HepG2 (cell line): ENCODE data around the gene ADAMTS8. TPM values are rescaled to one million over a fixed set of nuclear protein-coding genes. Genes with fewer than 3 reads are reported as not detected.

Experiments
- ATAC-seq: fragments of 200-7000 bp; cut with Tn5 transposase; 3 replicates; pipeline ENCODE4 v1.9.1; 2020; ENCODE audit warnings: mild to moderate bottlenecking, moderate library complexity
- BruUV-seq: library from RNA; stranded (reverse); fragments of 400-500 nt; replicated peaks from 2 replicates; lab custom pipeline; 2021; lab: Mats Ljungman, UMichigan
- CTCF ChIA-PET: fragments of 300-600 bp; formaldehyde crosslinking; extraction: SDS; loops from one replicate; lab custom pipeline; 2021; ENCODE audit warnings: low total read pairs, inconsistent platforms, low intra/inter-chr PET ratio; lab: Yijun Ruan, JAX
- POLR2A ChIA-PET: fragments of 350-600 bp; sonication (Branson Sonifier 250); formaldehyde crosslinking; loops from one replicate; lab custom pipeline; 2020; ENCODE audit warnings: antibody characterized with exemption, inconsistent platforms; lab: Yijun Ruan, JAX
- DNase-seq: peaks from one replicate; pipeline ENCODE4 v3.0.0-alpha.2; 2015; ENCODE audit warnings: low spot score
- FAIRE-seq: peaks from 3 replicates; lab custom pipeline; 2011; peaks lifted over from hg19 to GRCh38; lab: Jason Lieb, UNC
- H2AFZ ChIP-seq: one replicate; pipeline ENCODE4 v1.6.1; 2011; ENCODE audit warnings: low read length, inconsistent platforms
- H3K27ac ChIP-seq: fragments of 300-600 bp; 3 replicates; pipeline ENCODE4 v1.8.0; 2011; ENCODE audit warnings: mixed run types, mild to moderate bottlenecking, mixed read lengths, low read length, inconsistent platforms; ENCODE audit not compliant: insufficient read depth; ENCODE audit errors: extremely low read length
- H3K27me3 ChIP-seq, 2 experiments: fragments of 200-600 bp in 1 of 2; 2 replicates in 1 of 2; 3 replicates in 1 of 2; pipeline versions ENCODE4 v1.6.0 to v1.8.0; 2011; ENCODE audit warnings: low read length in 2 of 2, mild to moderate bottlenecking in 2 of 2, moderate library complexity in 2 of 2, inconsistent platforms in 1 of 2; ENCODE audit not compliant: insufficient read depth in 2 of 2, control insufficient read depth in 1 of 2
- H3K36me3 ChIP-seq, 2 experiments: fragments of 200-600 bp in 1 of 2; replicated peaks in 1 of 2; 2 replicates in 1 of 2; 3 replicates in 1 of 2; pipeline versions ENCODE4 v1.5.1 to v1.8.0; 2011; ENCODE audit warnings: low read length in 2 of 2, inconsistent platforms in 1 of 2; ENCODE audit not compliant: insufficient read depth in 2 of 2, control insufficient read depth in 1 of 2
- H3K4me1 ChIP-seq: 2 replicates; pipeline ENCODE4 v1.5.1; 2012; ENCODE audit warnings: low read length, inconsistent platforms; ENCODE audit not compliant: insufficient read depth
- H3K4me2 ChIP-seq: 2 replicates; pipeline ENCODE4 v1.6.0; 2011; ENCODE audit warnings: low read depth, low read length, inconsistent platforms
- H3K4me3 ChIP-seq, 3 experiments: fragments of 200-600 bp in 1 of 3; sonication (generic), shearing (Covaris generic) in 1 of 3; replicated peaks in 1 of 3; 2 replicates each; pipeline ENCODE4 v1.5.1; 2011 to 2016; ENCODE audit warnings: low read length in 3 of 3, inconsistent platforms in 2 of 3, low read depth in 2 of 3, mild to moderate bottlenecking in 2 of 3, control low read depth in 1 of 3, mixed read lengths in 1 of 3; ENCODE audit not compliant: insufficient read depth in 1 of 3
- H3K79me2 ChIP-seq: one replicate; pipeline ENCODE4 v1.6.1; 2011; ENCODE audit warnings: low read length, inconsistent platforms; ENCODE audit not compliant: insufficient read depth
- H3K9ac ChIP-seq: 2 replicates; pipeline ENCODE4 v1.6.0; 2011; ENCODE audit warnings: mild to moderate bottlenecking, low read depth, low read length, inconsistent platforms; ENCODE audit not compliant: insufficient read depth
- H3K9me3 ChIP-seq: 2 replicates; pipeline ENCODE4 v1.5.1; 2012; ENCODE audit warnings: mild to moderate bottlenecking, low read length
- H4K20me1 ChIP-seq: 2 replicates; pipeline ENCODE4 v1.6.0; 2011; ENCODE audit warnings: inconsistent platforms, mild to moderate bottlenecking, low read length, moderate library complexity; ENCODE audit not compliant: insufficient read depth
- BCL3 ChIP-seq: sonication (generic); formaldehyde crosslinking; IDR thresholded peaks from 2 replicates; pipeline ENCODE4 v1.5.1; 2020; ENCODE audit warnings: mild to moderate bottlenecking, missing genetic modification reagents, moderate library complexity
- GLI4 ChIP-seq: sonication (generic); formaldehyde crosslinking; IDR thresholded peaks from 2 replicates; pipeline ENCODE4 v1.5.1; 2020; ENCODE audit warnings: missing genetic modification reagents, mild to moderate bottlenecking, moderate library complexity, borderline replicate concordance
- KLF6 ChIP-seq: IDR thresholded peaks from 2 replicates; pipeline ENCODE4 v1.8.0; 2016; ENCODE audit warnings: missing biosample characterization, missing genetic modification reagents
- KLF9 ChIP-seq: IDR thresholded peaks from 2 replicates; pipeline ENCODE4 v1.6.1; 2016; ENCODE audit warnings: low read depth
- RCOR2 ChIP-seq: IDR thresholded peaks from 2 replicates; pipeline ENCODE4 v1.6.1; 2016; ENCODE audit warnings: missing biosample characterization, missing genetic modification reagents
- ZBTB1 ChIP-seq: sonication (generic); formaldehyde crosslinking; IDR thresholded peaks from 2 replicates; pipeline ENCODE4 v1.4.0; 2020; ENCODE audit warnings: missing genetic modification reagents, borderline replicate concordance
- ZFX ChIP-seq: sonication (generic); formaldehyde crosslinking; IDR thresholded peaks from 2 replicates; pipeline ENCODE4 v1.4.0; 2020; ENCODE audit warnings: mild to moderate bottlenecking, low read depth, missing genetic modification reagents, moderate library complexity
- ZNF160 ChIP-seq: sonication (generic); formaldehyde crosslinking; IDR thresholded peaks from 2 replicates; pipeline ENCODE4 v1.8.0; 2022; ENCODE audit warnings: mild to moderate bottlenecking, inconsistent platforms, missing genetic modification reagents
- ZNF879 ChIP-seq: sonication (generic); formaldehyde crosslinking; IDR thresholded peaks from 2 replicates; pipeline ENCODE4 v1.8.1; 2023; ENCODE audit warnings: missing genetic modification reagents
- WGBS: methylation state at CpG from one replicate; pipeline ENCODE4 v1.1.6; 2017; ENCODE audit warnings: low lambda C conversion rate; 5-methylcytosine and 5-hydroxymethylcytosine counted together
- in situ Hi-C: cut with HindIII; loops from 2 replicates; pipeline ENCODE4 v1.10.0; 2017; ENCODE audit warnings: low pct_unique_long_range_greater_than_20kb; ENCODE audit not compliant: extremely low pct_ligation_motif_present
- intact Hi-C: fragments of 100-400 bp; cut with micrococcal nuclease; formaldehyde crosslinking; loops from one replicate; pipeline ENCODE4 v1.10.0; 2022; ENCODE audit not compliant: unreplicated experiment
- polyA plus RNA-seq, 8 experiments: library from polyadenylated mRNA; depleted of rRNA in 3 of 8; stranded (reverse) in 7 of 8; unstranded in 1 of 8; fragments of >200 nt; fragmentation: Illumina TruSeq in 4 of 8; extraction: Trizol in 4 of 8; gene quantifications; 2 replicates each; pipeline versions ENCODE4 v1.2.1 to v1.2.3, GENCODE V29; 2011 to 2016; ENCODE audit warnings: low read depth in 4 of 8, missing spikeins in 1 of 8, mixed read lengths in 1 of 8; ENCODE audit not compliant: insufficient read depth in 1 of 8
- total RNA-seq, 5 experiments: library from RNA; depleted of rRNA; stranded (reverse); fragments of >200 nt; fragmentation: Illumina TruSeq; extraction: Trizol; gene quantifications; 2 replicates each; pipeline ENCODE4 v1.2.3, GENCODE V29; 2016; ENCODE audit warnings: low read depth in 1 of 5
- TF ChIP-seq, protein P1 (sequence below): sonication (generic); formaldehyde crosslinking; IDR thresholded peaks from 2 replicates; pipeline ENCODE4 v1.4.0; 2020; ENCODE audit warnings: missing genetic modification reagents, low read depth, mild to moderate bottlenecking, borderline replicate concordance

Gene ADAMTS8
- total and polyA plus RNA-seq, 2 of the 13 experiments (the other 11 are each of a cell fraction or from before 2014, with no cell fraction given), result not detected

GRCh38 chr11:130470832-130471706 is 42.7 kb upstream of the ADAMTS8 start:
- H3K36me3 ChIP-seq, result no peaks in the 10 kb centered on the region
- ChIA-PET POLR2A (no interaction called here), CTCF (no interaction called here)
- DNase-seq (no peak), ATAC-seq (no peak), FAIRE-seq (no peak)
- in situ Hi-C loops (no loop called here), intact Hi-C loops (no loop called here)
- H3K27ac ChIP-seq, result no peak overlapping the region
- H3K4me3 ChIP-seq, result no peak overlapping the region
- H3K9ac ChIP-seq, result no peak overlapping the region
- 37% methylated on average over 20 of the region's 20 CpGs for WGBS
- no peaks in the 10 kb centered on the region for H4K20me1 ChIP-seq
- no peak overlapping the region for H2AFZ ChIP-seq
- peaks cover 4 to 29% of the 10 kb centered on the region in 2 experiments; a peak in 4 of 5 replicates for H3K27me3 ChIP-seq
- no peak overlapping the region for H3K4me2 ChIP-seq
- no peaks in the 10 kb centered on the region for H3K79me2 ChIP-seq
- TF ChIP-seq KLF9 (CRISPR knock-in tag) (no peak), KLF6 (no peak), GLI4 (CRISPR knock-in tag) (no peak), RCOR2 (CRISPR knock-in tag) (no peak), ZNF160 (CRISPR knock-in tag) (no peak), BCL3 (CRISPR knock-in tag) (no peak), ZBTB1 (CRISPR knock-in tag) (no peak), ZNF879 (CRISPR knock-in tag) (no peak), ZFX (CRISPR knock-in tag) (no peak)
- TF ChIP-seq, protein P1, sequence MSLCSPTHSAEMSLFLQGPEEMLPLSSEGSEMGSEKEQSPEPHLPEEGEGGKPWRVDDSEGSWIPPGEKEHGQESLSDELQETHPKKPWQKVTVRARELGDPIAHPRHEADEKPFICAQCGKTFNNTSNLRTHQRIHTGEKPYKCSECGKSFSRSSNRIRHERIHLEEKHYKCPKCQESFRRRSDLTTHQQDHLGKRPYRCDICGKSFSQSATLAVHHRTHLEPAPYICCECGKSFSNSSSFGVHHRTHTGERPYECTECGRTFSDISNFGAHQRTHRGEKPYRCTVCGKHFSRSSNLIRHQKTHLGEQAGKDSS (CRISPR knock-in tag), result no peak
- BruUV-seq, result no TSS peak
- no peaks in the 10 kb centered on the region for H3K9me3 ChIP-seq
- no peaks in the 10 kb centered on the region for H3K4me1 ChIP-seq
